ENCODE measurements around the gene EPN1. TPM values are rescaled to one million over a fixed set of nuclear protein-coding genes. Genes with fewer than 3 reads are reported as not detected.

Gene EPN1
- total and polyA plus RNA-seq, 9 of the 15 experiments (the other 6 are each of a cell fraction or from before 2014, with no cell fraction given): 0.08 to 138 (median 12.7) TPM

DNA sequence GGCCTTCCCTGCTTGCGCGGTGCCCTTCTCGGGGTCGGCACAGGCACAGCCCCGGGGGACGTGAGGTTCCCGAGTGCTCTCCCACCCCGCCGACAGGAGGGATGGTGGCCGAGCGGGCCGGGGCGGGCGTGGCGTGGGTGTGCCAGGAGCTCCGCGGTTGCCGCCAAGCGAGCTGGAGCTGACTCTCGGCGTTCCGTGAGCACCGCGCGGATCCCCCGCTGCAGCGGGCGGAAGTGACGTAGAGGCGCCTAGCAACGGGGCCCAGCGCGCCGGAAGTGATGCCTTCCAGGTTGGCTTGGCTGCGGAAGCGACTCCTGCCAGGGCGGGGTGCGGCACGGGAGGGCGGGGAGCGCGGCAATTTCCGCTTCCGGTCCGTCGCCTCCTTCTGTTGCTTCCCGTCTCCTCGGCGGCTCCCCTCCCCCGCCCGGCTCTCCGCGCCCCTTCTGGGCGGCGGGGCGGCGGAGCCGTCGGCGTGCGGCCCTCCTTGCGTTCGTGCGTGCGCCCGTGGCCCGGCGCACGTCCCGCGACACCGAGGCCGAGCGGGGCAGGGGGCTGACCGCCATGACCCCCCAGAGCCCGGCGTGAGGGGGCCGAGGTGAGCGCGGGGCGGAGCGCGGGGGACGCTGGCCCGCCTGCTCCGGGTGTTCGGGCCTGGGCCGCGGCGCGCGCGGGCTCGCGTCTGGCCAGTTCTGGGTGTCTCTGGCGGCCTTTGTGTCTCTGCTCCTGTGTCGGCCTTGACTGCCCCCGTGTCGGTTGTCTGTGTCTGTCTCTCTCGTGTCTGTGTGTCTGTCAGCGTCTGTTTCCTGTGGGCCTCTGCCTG lies at the start of gene EPN1 (continued):
- TF ChIP-seq, protein P1, sequence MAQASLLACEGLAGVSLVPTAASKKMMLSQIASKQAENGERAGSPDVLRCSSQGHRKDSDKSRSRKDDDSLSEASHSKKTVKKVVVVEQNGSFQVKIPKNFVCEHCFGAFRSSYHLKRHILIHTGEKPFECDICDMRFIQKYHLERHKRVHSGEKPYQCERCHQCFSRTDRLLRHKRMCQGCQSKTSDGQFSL (CRISPR knock-in tag; IDR thresholded peaks at IDR 0.05): no peak
- TF ChIP-seq, protein P1 (tag; IDR thresholded peaks at IDR 0.05): no peak
- TF ChIP-seq SRSF7 (optimal IDR thresholded peaks at IDR 0.05; ENCODE audit: low read depth, low read length) (no peak), RUNX1 (IDR thresholded peaks at IDR 0.05; ENCODE audit: low read depth) (peak; percentile 32; the same call in 1 of the 2 replicates), TFAM (CRISPR knock-in tag; conservative IDR thresholded peaks at IDR 0.05) (no peak), NCOA2 (IDR thresholded peaks at IDR 0.05; ENCODE audit: partially characterized antibody in 2 of 2) (no peak), ESRRB (CRISPR knock-in tag; IDR thresholded peaks at IDR 0.05; ENCODE audit: borderline replicate concordance) (no peak), POLR3A (IDR thresholded peaks at IDR 0.05; ENCODE audit: borderline replicate concordance, extremely low read depth, insufficient read depth, insufficient read length) (no peak), BACH1 (tag; IDR thresholded peaks at IDR 0.05) (no peak), NFE2L1 (tag; IDR thresholded peaks at IDR 0.05; ENCODE audit: borderline replicate concordance, low read depth) (no peak), HNRNPH1 (optimal IDR thresholded peaks at IDR 0.05; ENCODE audit: low read depth, low read length) (no peak), ZNF217 (CRISPR knock-in tag; IDR thresholded peaks at IDR 0.05) (no peak), CEBPB (tag; IDR thresholded peaks at IDR 0.05) (no peak), RFX5 (IDR thresholded peaks at IDR 0.05; ENCODE audit: low read depth, low read length) (no peak), ARID1B (IDR thresholded peaks at IDR 0.05) (no peak), PHF8 (IDR thresholded peaks at IDR 0.05; ENCODE audit: borderline replicate concordance, low read length) (peak; percentile 91; the same call in 1 of the 2 replicates), CBX2 (IDR thresholded peaks at IDR 0.05; ENCODE audit: insufficient read depth, low read length, poor library complexity, severe bottlenecking) (no peak), ASH1L (IDR thresholded peaks at IDR 0.05; ENCODE audit: borderline replicate concordance, low read depth, partially characterized antibody) (no peak)
- TF ChIP-seq, protein P2, sequence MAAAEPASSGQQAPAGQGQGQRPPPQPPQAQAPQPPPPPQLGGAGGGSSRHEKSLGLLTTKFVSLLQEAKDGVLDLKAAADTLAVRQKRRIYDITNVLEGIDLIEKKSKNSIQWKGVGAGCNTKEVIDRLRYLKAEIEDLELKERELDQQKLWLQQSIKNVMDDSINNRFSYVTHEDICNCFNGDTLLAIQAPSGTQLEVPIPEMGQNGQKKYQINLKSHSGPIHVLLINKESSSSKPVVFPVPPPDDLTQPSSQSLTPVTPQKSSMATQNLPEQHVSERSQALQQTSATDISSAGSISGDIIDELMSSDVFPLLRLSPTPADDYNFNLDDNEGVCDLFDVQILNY (CRISPR knock-in tag; IDR thresholded peaks at IDR 0.05): no peak
- TF ChIP-seq, protein P3, sequence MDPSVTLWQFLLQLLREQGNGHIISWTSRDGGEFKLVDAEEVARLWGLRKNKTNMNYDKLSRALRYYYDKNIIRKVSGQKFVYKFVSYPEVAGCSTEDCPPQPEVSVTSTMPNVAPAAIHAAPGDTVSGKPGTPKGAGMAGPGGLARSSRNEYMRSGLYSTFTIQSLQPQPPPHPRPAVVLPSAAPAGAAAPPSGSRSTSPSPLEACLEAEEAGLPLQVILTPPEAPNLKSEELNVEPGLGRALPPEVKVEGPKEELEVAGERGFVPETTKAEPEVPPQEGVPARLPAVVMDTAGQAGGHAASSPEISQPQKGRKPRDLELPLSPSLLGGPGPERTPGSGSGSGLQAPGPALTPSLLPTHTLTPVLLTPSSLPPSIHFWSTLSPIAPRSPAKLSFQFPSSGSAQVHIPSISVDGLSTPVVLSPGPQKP (CRISPR knock-in tag; IDR thresholded peaks at IDR 0.05): no peak
- TF ChIP-seq, protein P4, sequence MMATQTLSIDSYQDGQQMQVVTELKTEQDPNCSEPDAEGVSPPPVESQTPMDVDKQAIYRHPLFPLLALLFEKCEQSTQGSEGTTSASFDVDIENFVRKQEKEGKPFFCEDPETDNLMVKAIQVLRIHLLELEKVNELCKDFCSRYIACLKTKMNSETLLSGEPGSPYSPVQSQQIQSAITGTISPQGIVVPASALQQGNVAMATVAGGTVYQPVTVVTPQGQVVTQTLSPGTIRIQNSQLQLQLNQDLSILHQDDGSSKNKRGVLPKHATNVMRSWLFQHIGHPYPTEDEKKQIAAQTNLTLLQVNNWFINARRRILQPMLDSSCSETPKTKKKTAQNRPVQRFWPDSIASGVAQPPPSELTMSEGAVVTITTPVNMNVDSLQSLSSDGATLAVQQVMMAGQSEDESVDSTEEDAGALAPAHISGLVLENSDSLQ (IDR thresholded peaks at IDR 0.05): peak; percentile 69
- TF ChIP-seq, protein P5, sequence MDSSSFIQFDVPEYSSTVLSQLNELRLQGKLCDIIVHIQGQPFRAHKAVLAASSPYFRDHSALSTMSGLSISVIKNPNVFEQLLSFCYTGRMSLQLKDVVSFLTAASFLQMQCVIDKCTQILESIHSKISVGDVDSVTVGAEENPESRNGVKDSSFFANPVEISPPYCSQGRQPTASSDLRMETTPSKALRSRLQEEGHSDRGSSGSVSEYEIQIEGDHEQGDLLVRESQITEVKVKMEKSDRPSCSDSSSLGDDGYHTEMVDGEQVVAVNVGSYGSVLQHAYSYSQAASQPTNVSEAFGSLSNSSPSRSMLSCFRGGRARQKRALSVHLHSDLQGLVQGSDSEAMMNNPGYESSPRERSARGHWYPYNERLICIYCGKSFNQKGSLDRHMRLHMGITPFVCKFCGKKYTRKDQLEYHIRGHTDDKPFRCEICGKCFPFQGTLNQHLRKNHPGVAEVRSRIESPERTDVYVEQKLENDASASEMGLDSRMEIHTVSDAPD (CRISPR knock-in tag; IDR thresholded peaks at IDR 0.05): no peak
